Activated CD8-positive, alpha-beta memory T cell treated with anti-CD3 and anti-CD28 coated beads, Interleukin-2, amount 50 U/mL, for 48 hours (primary cell): ENCODE measurements around the gene COQ10B.
A peak's percentile ranks its signal among the peaks of the same experiment; 100 is the strongest.
"Not testable (repeated sequence)": the region's sequence is repeated elsewhere in the genome, so short reads cannot be mapped to it uniquely, and the experiment has no call there.

Experiments used
- DNase-seq: peaks from one replicate; pipeline ENCODE4 v3.0.0-alpha.2; 2020

The COQ10B gene

GRCh38 chr2:197452754-197453122 is 614 bp upstream of the COQ10B start:
- DNase-seq = no peak

- DNase-seq = no peak
These were observed 604 bp downstream of the COQ10B start for GRCh38 chr2:197453914-197454398.

GRCh38 chr2:197454923-197455322 is 1.6 kb downstream of the COQ10B start:
- no peak for DNase-seq

GRCh38 chr2:197455428-197455827 is 2.1 kb downstream of the COQ10B start:
- no peak for DNase-seq

GRCh38 chr2:197460649-197461048 is 7.3 kb downstream of the COQ10B start:
- DNase-seq = no peak

GRCh38 chr2:197461057-197461456 is 7.7 kb downstream of the COQ10B start:
- DNase-seq = no peak

- DNase-seq = no peak
These were observed 10.8 kb downstream of the COQ10B start for GRCh38 chr2:197464175-197464574.

GRCh38 chr2:197472166-197472565 is 18.8 kb downstream of the COQ10B start:
- DNase-seq = no peak

GRCh38 chr2:197477797-197478196 is 24.4 kb downstream of the COQ10B start:
- no peak for DNase-seq

- DNase-seq = no peak
These were observed 27.0 kb downstream of the COQ10B start for GRCh38 chr2:197480165-197481036.

GRCh38 chr2:197484248-197484647 is 30.9 kb downstream of the COQ10B start:
- DNase-seq = not testable (repeated sequence)

- DNase-seq = no peak
These were observed 32.8 kb downstream of the COQ10B start for GRCh38 chr2:197486175-197486574.

GRCh38 chr2:197487385-197487784 is 34.0 kb downstream of the COQ10B start:
- no peak for DNase-seq

GRCh38 chr2:197495433-197496134 is 42.2 kb downstream of the COQ10B start:
- DNase-seq = no peak

GRCh38 chr2:197496695-197497094 is 43.3 kb downstream of the COQ10B start:
- no peak for DNase-seq

GRCh38 chr2:197497326-197497725 is 44.0 kb downstream of the COQ10B start:
- DNase-seq = no peak

- DNase-seq = no peak
These were observed 45.0 kb downstream of the COQ10B start for GRCh38 chr2:197498235-197498936.

GRCh38 chr2:197498937-197499593 is 45.7 kb downstream of the COQ10B start:
- DNase-seq = peak; percentile 81

- DNase-seq = peak; percentile 98
These were observed 46.5 kb downstream of the COQ10B start, which contains the start of the genes HSPD1 and HSPE1 for GRCh38 chr2:197499594-197500502. Gene HSPD1, minus strand, starts transcription at chr2:197499840. Its CDS starts 992 bp downstream, at chr2:197498848. Gene HSPE1, plus strand, starts transcription at chr2:197500379. Its CDS starts 58 bp downstream, at chr2:197500437.

GRCh38 chr2:197500503-197501131 is 47.3 kb downstream of the COQ10B start:
- no peak for DNase-seq

GRCh38 chr2:197502201-197502600 is 48.8 kb downstream of the COQ10B start:
- no peak for DNase-seq
